OCI-LY7 (cell line): Measurements from ENCODE around the gene SLC25A13. TPM values are rescaled to one million over a fixed set of nuclear protein-coding genes. Genes with fewer than 3 reads are reported as not detected.

ENCODE experiments used
- BruUV-seq: library from RNA; stranded (reverse); fragments of 400-500 nt; replicated peaks from 2 replicates; lab custom pipeline; 2021; lab: Mats Ljungman, UMichigan
- CTCF ChIA-PET: fragments of 300-600 bp; sonication (Branson Sonifier 250); formaldehyde crosslinking; loops from one replicate; lab custom pipeline; 2022; ENCODE audit warnings: antibody characterized with exemption; ENCODE audit not compliant: unreplicated experiment; lab: Charles Lee
- POLR2A ChIA-PET: fragments of 300-600 bp; sonication (Branson Sonifier 250); formaldehyde crosslinking; loops from one replicate; lab custom pipeline; 2022; ENCODE audit warnings: antibody characterized with exemption; lab: Charles Lee
- DNase-seq: peaks from one replicate; pipeline ENCODE4 v3.0.0-alpha.2; 2015; ENCODE audit warnings: low spot score
- H2AFZ ChIP-seq: fragments of 200-600 bp; sonication (generic), shearing (Covaris generic); 2 replicates; pipeline ENCODE4 v1.6.1; 2014; ENCODE audit warnings: mild to moderate bottlenecking, antibody characterized with exemption, low read length, moderate library complexity
- H3K27ac ChIP-seq: fragments of 200-600 bp; sonication (generic); 2 replicates; pipeline ENCODE4 v1.5.1; 2014; ENCODE audit warnings: mixed run types, low read depth, mild to moderate bottlenecking, moderate library complexity, low read length, inconsistent platforms; ENCODE audit not compliant: poor library complexity, severe bottlenecking
- H3K36me3 ChIP-seq: fragments of 200-600 bp; sonication (generic); 2 replicates; pipeline ENCODE4 v1.6.1; 2014; ENCODE audit warnings: mild to moderate bottlenecking, antibody characterized with exemption, low read length, moderate library complexity, mixed read lengths; ENCODE audit not compliant: insufficient read depth
- H3K4me1 ChIP-seq: fragments of 200-600 bp; sonication (generic); 2 replicates; pipeline ENCODE4 v1.5.1; 2014; ENCODE audit warnings: mild to moderate bottlenecking, low read length; ENCODE audit not compliant: insufficient read depth, poor library complexity, severe bottlenecking
- H3K4me2 ChIP-seq: fragments of 200-600 bp; sonication (generic); 2 replicates; pipeline ENCODE4 v1.6.1; 2014; ENCODE audit warnings: mild to moderate bottlenecking, low read length
- H3K4me3 ChIP-seq: fragments of 200-600 bp; sonication (generic); 2 replicates; pipeline ENCODE4 v1.5.1; 2014; ENCODE audit warnings: mild to moderate bottlenecking, low read depth, low read length; ENCODE audit not compliant: poor library complexity, severe bottlenecking
- H3K79me2 ChIP-seq: fragments of 200-600 bp; sonication (generic); 2 replicates; pipeline ENCODE4 v1.6.1; 2016; ENCODE audit warnings: low read depth, mild to moderate bottlenecking, low read length, moderate library complexity, mixed read lengths; ENCODE audit not compliant: insufficient read depth
- H3K9me2 ChIP-seq: fragments of 200-600 bp; sonication (generic); 2 replicates; pipeline ENCODE4 v1.6.1; 2016; ENCODE audit warnings: mild to moderate bottlenecking, low read length, mixed read lengths; ENCODE audit not compliant: insufficient read depth
- H3K9me3 ChIP-seq: fragments of 200-600 bp; sonication (generic); 2 replicates; pipeline ENCODE4 v1.6.1; 2014; ENCODE audit warnings: mild to moderate bottlenecking, mixed run types, low read length, mixed read lengths
- H4K20me1 ChIP-seq: fragments of 200-600 bp; sonication (generic); 2 replicates; pipeline ENCODE4 v1.6.1; 2014; ENCODE audit warnings: mild to moderate bottlenecking, antibody characterized with exemption, low read length, moderate library complexity, mixed read lengths; ENCODE audit not compliant: insufficient read depth
- CTCF ChIP-seq: fragments of 200-600 bp; sonication (generic); conservative IDR thresholded peaks from 2 replicates; pipeline ENCODE4 v1.5.1; 2014; ENCODE audit warnings: mild to moderate bottlenecking, antibody characterized with exemption, low read length, moderate library complexity, mixed read lengths
- EZH2phosphoT487 ChIP-seq: fragments of 200-600 bp; sonication (generic); IDR thresholded peaks from 2 replicates; pipeline ENCODE4 v1.6.1; 2018; ENCODE audit warnings: low read depth, borderline replicate concordance, mild to moderate bottlenecking, mixed run types, antibody characterized with exemption, low read length, moderate library complexity, mixed read lengths
- intact Hi-C: fragments of 100-400 bp; cut with micrococcal nuclease; formaldehyde crosslinking; loops from one replicate; pipeline ENCODE4 v1.10.0; 2022; ENCODE audit not compliant: unreplicated experiment
- total RNA-seq, 2 experiments: library from RNA; depleted of rRNA in 1 of 2; stranded (reverse); fragments of >200 nt in 1 of 2; shearing (Covaris generic) in 1 of 2; gene quantifications; 2 replicates each; pipeline ENCODE4 v1.2.3, GENCODE V29; 2014 to 2022

SLC25A13 gene
- total RNA-seq, 2 experiments from 2014 or later, result 0.63 TPM; not detected in 1

GRCh38 chr7:96217147-96217546, 104.8 kb downstream of the SLC25A13 start:
- ChIA-PET CTCF (no interaction called here), POLR2A (interaction anchor here (0.6 kb wide), 1 partner anchor 557 kb away, joined by 3 read pairs; no protein-coding TSS in a partner anchor)
- no peaks in the 10 kb centered on the region for H3K9me2 ChIP-seq
- H2AFZ ChIP-seq, result no peak overlapping the region
- H3K4me3 ChIP-seq, result no peak overlapping the region
- no peak overlapping the region for H3K4me2 ChIP-seq
- H3K27ac ChIP-seq, result no peak overlapping the region
- no peaks in the 10 kb centered on the region for H3K36me3 ChIP-seq
- DNase-seq, result no peak
- no peaks in the 10 kb centered on the region for H3K9me3 ChIP-seq
- no peaks in the 10 kb centered on the region for H4K20me1 ChIP-seq
- BruUV-seq, result no TSS peak
- TF ChIP-seq EZH2phosphoT487 (no peak), CTCF (no peak)
- no peaks in the 10 kb centered on the region for H3K4me1 ChIP-seq
- H3K79me2 ChIP-seq, result no peaks in the 10 kb centered on the region
- intact Hi-C loops, result no loop called here

- Histone ChIP-seq H3K79me2 (no peaks in the 10 kb centered on the region), H3K4me3 (no peak overlapping the region), H3K4me2 (no peak overlapping the region), H3K4me1 (no peaks in the 10 kb centered on the region), H3K9me3 (no peaks in the 10 kb centered on the region), H4K20me1 (no peaks in the 10 kb centered on the region), H3K27ac (no peak overlapping the region), H3K36me3 (no peaks in the 10 kb centered on the region), H3K9me2 (no peaks in the 10 kb centered on the region), H2AFZ (no peak overlapping the region)
- intact Hi-C loops, result no loop called here
- POLR2A ChIA-PET, result no interaction called here
- CTCF ChIA-PET, result no interaction called here
- DNase-seq, result no peak
- no peak for TF ChIP-seq EZH2phosphoT487
- TF ChIP-seq CTCF, result no peak
- BruUV-seq, result no TSS peak
Measured at GRCh38 chr7:96216373-96216772, 105.5 kb downstream of the SLC25A13 start.

- H4K20me1 ChIP-seq, result no peaks in the 10 kb centered on the region
- no peaks in the 10 kb centered on the region for H3K36me3 ChIP-seq
- H3K4me3 ChIP-seq, result no peak overlapping the region
- no peaks in the 10 kb centered on the region for H3K9me2 ChIP-seq
- no peaks in the 10 kb centered on the region for H3K9me3 ChIP-seq
- BruUV-seq, result no TSS peak
- DNase-seq, result no peak
- H2AFZ ChIP-seq, result no peak overlapping the region
- H3K4me1 ChIP-seq, result no peaks in the 10 kb centered on the region
- no peaks in the 10 kb centered on the region for H3K79me2 ChIP-seq
- no peak for TF ChIP-seq EZH2phosphoT487
- no peak for TF ChIP-seq CTCF
- no peak overlapping the region for H3K27ac ChIP-seq
- intact Hi-C loops, result no loop called here
- ChIA-PET POLR2A (interaction anchor here (0.7 kb wide), 1 partner anchor 85 kb away, joined by 4 read pairs; no protein-coding TSS in a partner anchor), CTCF (no interaction called here)
- H3K4me2 ChIP-seq, result no peak overlapping the region
Measured at GRCh38 chr7:96212474-96212873, 109.4 kb downstream of the SLC25A13 start.
